DOHH2 (cell line): ENCODE data around the gene NTNG1.

Source experiments
- CTCF ChIP-seq: fragments of 200-600 bp; sonication (generic); IDR thresholded peaks from one replicate; pipeline ENCODE4 v1.5.1; 2014; ENCODE audit warnings: antibody characterized with exemption, mild to moderate bottlenecking, low read depth, low read length; ENCODE audit not compliant: poor library complexity, severe bottlenecking
- EZH2phosphoT487 ChIP-seq: fragments of 200-600 bp; sonication (generic); IDR thresholded peaks from 2 replicates; pipeline ENCODE4 v1.6.1; 2017; ENCODE audit warnings: borderline replicate concordance, mild to moderate bottlenecking, antibody characterized with exemption, low read length, moderate library complexity, mixed read lengths

GRCh38 chr1:107318932-107319331, 178.1 kb downstream of the NTNG1 start:
- TF ChIP-seq CTCF = peak; percentile 48
- TF ChIP-seq EZH2phosphoT487 = no peak
